Gastrocnemius medialis (tissue), 4 donors: ENCODE results near the gene CPM.

Experiments
- POLR2A ChIP-seq, 2 donors: fragments of 450-650 bp; IDR thresholded peaks; one replicate each; pipeline ENCODE4 v1.6.1; 2017; ENCODE audit warnings: antibody characterized with exemption in 2 of 2, mild to moderate bottlenecking in 2 of 2, moderate library complexity in 2 of 2
- TF ChIP-seq, protein P1 (sequence below), 5 experiments: fragments of 450-650 bp in 3 of 5; fragments of 200-600 bp in 2 of 5; sonication (generic) in 2 of 5; IDR thresholded peaks in 4 of 5; conservative IDR thresholded peaks in 1 of 5; 1 replicate in 4 of 5; 2 replicates in 1 of 5; pipeline ENCODE4 v1.5.1; 2016 to 2019; ENCODE audit warnings: antibody characterized with exemption in 5 of 5, mild to moderate bottlenecking in 3 of 5, moderate library complexity in 3 of 5

DNA sequence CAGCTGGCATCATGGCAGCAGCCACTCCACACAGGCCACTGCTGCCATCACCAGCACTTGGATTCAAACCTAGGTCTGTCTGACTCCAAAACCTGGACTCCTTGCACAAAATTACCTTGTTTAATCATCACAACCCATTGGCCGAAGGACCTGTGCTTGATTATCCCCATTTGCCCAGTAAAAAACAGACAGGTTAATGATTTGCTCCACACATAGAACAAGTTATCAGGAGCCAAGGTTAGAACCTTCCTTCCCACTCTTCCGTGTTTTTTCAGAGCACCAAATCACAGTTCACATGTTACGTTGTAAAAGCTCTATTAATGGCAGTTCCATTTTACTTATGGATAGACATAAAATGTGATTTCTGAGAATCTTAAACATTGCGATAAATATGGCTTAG, 23.5 kb upstream of the CPM start:
- TF ChIP-seq, protein P1, sequence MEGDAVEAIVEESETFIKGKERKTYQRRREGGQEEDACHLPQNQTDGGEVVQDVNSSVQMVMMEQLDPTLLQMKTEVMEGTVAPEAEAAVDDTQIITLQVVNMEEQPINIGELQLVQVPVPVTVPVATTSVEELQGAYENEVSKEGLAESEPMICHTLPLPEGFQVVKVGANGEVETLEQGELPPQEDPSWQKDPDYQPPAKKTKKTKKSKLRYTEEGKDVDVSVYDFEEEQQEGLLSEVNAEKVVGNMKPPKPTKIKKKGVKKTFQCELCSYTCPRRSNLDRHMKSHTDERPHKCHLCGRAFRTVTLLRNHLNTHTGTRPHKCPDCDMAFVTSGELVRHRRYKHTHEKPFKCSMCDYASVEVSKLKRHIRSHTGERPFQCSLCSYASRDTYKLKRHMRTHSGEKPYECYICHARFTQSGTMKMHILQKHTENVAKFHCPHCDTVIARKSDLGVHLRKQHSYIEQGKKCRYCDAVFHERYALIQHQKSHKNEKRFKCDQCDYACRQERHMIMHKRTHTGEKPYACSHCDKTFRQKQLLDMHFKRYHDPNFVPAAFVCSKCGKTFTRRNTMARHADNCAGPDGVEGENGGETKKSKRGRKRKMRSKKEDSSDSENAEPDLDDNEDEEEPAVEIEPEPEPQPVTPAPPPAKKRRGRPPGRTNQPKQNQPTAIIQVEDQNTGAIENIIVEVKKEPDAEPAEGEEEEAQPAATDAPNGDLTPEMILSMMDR (IDR thresholded peaks at IDR 0.05 in 4 of 5, conservative IDR thresholded peaks at IDR 0.05 in 1 of 5): no peak
- no peak for TF ChIP-seq POLR2A (IDR thresholded peaks at IDR 0.05)
